Esophagus muscularis mucosa (tissue), 4 donors: ENCODE data around the gene PRPF6.

Experiments
- EP300 ChIP-seq: sonication (generic); formaldehyde crosslinking; IDR thresholded peaks from one replicate; pipeline ENCODE4 v1.6.1; 2017; ENCODE audit warnings: antibody characterized with exemption
- POLR2A ChIP-seq: fragments of 450-650 bp; IDR thresholded peaks from one replicate; pipeline ENCODE4 v1.6.1; 2017; ENCODE audit warnings: antibody characterized with exemption, moderate library complexity, mild to moderate bottlenecking, low read depth
- POLR2AphosphoS5 ChIP-seq, 2 donors: sonication (generic); formaldehyde crosslinking; IDR thresholded peaks; one replicate each; pipeline ENCODE4 v1.6.1; 2017; ENCODE audit warnings: antibody characterized with exemption in 2 of 2
- TF ChIP-seq, protein P1 (sequence below), 3 experiments: fragments of 200-600 bp in 2 of 3; fragments of 450-650 bp in 1 of 3; sonication (generic) in 2 of 3; IDR thresholded peaks; one replicate each; pipeline ENCODE4 v1.5.1; 2017 to 2019; ENCODE audit warnings: antibody characterized with exemption in 3 of 3, mild to moderate bottlenecking in 2 of 3, moderate library complexity in 1 of 3

DNA sequence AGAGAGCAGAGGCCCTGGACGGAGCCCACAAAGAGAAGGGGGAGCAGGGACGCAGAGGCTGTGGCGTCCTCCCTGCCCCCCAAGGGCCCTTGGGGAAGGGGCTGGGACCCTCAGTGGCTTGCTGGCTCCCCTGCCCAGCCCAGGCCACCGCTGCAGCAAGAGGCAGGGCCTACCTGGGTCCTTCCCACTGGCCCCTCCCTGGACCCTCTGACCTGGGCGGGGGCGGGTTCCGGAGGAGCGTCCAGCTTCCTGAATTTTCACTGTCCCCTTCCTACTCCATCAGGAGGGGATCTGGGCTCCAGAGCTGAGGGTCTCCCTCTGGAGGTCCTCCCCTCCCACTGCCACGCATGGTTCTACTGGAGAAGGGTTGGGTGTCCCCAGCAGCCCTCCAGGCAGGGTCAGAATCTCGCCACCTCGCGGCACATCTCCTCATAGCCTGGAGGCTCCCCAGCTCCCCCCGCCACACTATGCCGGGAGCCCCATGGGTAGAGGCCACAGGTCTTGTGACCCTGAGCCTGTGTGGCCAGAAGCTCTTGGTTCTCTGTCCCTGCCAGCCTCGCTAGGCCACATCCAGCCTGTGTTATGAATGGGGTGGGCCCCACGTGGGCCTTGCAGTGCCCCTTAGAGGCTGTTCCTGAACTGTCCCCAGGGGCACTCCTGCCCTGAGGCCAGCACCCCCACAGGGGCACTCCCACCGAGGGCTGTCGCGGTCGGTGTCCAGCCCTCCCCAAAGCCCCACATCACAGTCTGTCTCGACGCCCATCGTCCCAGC lies 69.5 kb downstream of the PRPF6 start:
- no peak for TF ChIP-seq POLR2A
- no peak for TF ChIP-seq POLR2AphosphoS5 (IDR thresholded peaks at IDR 0.05)
- TF ChIP-seq, protein P1, sequence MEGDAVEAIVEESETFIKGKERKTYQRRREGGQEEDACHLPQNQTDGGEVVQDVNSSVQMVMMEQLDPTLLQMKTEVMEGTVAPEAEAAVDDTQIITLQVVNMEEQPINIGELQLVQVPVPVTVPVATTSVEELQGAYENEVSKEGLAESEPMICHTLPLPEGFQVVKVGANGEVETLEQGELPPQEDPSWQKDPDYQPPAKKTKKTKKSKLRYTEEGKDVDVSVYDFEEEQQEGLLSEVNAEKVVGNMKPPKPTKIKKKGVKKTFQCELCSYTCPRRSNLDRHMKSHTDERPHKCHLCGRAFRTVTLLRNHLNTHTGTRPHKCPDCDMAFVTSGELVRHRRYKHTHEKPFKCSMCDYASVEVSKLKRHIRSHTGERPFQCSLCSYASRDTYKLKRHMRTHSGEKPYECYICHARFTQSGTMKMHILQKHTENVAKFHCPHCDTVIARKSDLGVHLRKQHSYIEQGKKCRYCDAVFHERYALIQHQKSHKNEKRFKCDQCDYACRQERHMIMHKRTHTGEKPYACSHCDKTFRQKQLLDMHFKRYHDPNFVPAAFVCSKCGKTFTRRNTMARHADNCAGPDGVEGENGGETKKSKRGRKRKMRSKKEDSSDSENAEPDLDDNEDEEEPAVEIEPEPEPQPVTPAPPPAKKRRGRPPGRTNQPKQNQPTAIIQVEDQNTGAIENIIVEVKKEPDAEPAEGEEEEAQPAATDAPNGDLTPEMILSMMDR (IDR thresholded peaks at IDR 0.05): no peak
- no peak for TF ChIP-seq EP300
